Adrenal gland (tissue), 5 donors: ENCODE results near the gene ABHD14A.

Experiments used
- POLR2A ChIP-seq, 2 donors: fragments of 450-650 bp; IDR thresholded peaks; one replicate each; pipeline ENCODE4 v1.6.1; 2017; ENCODE audit warnings: antibody characterized with exemption in 2 of 2, mild to moderate bottlenecking in 2 of 2, moderate library complexity in 1 of 2
- TF ChIP-seq, protein P1 (sequence below), 6 experiments: fragments of 450-650 bp in 4 of 6; fragments of 200-600 bp in 2 of 6; sonication (generic) in 1 of 6; IDR thresholded peaks; 1 replicate in 5 of 6; 2 replicates in 1 of 6; pipeline versions ENCODE4 v1.5.1 to v1.8.0; 2016 to 2021; ENCODE audit warnings: antibody characterized with exemption in 6 of 6, mild to moderate bottlenecking in 2 of 6, moderate library complexity in 1 of 6
- donor health status: DM: no; HTN: no; CAD: no.

DNA sequence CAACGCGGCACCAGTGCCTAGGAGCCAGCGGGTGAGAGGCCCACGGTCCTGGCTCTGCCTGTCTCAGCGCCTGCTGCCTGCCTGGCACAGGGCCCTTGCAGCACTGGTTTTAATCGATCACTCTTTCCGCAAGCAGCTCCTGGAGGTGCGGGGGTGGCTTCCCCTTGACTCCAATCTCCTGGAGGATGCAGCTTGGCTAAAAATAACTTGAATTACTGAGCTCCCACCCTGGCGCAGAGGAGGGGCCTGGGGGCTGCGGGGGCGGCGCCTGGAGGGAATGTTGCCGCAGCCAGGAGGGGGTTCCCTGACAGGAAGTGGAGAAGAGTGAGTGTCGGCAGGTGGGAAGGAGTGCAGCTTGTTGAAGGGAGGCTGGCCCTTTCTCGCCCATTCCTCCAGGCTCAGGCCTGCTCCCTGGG, 30.7 kb downstream of the ABHD14A start:
- TF ChIP-seq, protein P1, sequence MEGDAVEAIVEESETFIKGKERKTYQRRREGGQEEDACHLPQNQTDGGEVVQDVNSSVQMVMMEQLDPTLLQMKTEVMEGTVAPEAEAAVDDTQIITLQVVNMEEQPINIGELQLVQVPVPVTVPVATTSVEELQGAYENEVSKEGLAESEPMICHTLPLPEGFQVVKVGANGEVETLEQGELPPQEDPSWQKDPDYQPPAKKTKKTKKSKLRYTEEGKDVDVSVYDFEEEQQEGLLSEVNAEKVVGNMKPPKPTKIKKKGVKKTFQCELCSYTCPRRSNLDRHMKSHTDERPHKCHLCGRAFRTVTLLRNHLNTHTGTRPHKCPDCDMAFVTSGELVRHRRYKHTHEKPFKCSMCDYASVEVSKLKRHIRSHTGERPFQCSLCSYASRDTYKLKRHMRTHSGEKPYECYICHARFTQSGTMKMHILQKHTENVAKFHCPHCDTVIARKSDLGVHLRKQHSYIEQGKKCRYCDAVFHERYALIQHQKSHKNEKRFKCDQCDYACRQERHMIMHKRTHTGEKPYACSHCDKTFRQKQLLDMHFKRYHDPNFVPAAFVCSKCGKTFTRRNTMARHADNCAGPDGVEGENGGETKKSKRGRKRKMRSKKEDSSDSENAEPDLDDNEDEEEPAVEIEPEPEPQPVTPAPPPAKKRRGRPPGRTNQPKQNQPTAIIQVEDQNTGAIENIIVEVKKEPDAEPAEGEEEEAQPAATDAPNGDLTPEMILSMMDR (IDR thresholded peaks at IDR 0.05), result no peak
- no peak for TF ChIP-seq POLR2A (IDR thresholded peaks at IDR 0.05)
